ENCODE data around the gene METTL15.
A peak's percentile ranks its signal among the peaks of the same experiment; 100 is the strongest.

- TF ChIP-seq CTCF (IDR thresholded peaks at IDR 0.05) (no peak), POLR2A (IDR thresholded peaks at IDR 0.05) (peak; percentile 37)
Measured at GRCh38 chr11:28110108-28110820, 2.1 kb downstream of the METTL15 start.

Data from prostate gland (tissue), 2 donors.